H9 (cell line): ENCODE data around the gene TTYH1. TPM values are rescaled to one million over a fixed set of nuclear protein-coding genes. Genes with fewer than 3 reads are reported as not detected.

Experiments
- DNase-seq: peaks from one replicate; pipeline ENCODE4 v3.0.0-alpha.2; 2017
- H2AFZ ChIP-seq: one replicate; pipeline ENCODE4 v1.6.1; 2013; ENCODE audit warnings: mild to moderate bottlenecking, low read length, control low read depth, moderate library complexity
- H2AK5ac ChIP-seq: 2 replicates; pipeline ENCODE4 v1.6.1; 2013; ENCODE audit warnings: low read length, control low read depth, mixed read lengths; ENCODE audit not compliant: insufficient read length
- H2BK120ac ChIP-seq: one replicate; pipeline ENCODE4 v1.6.1; 2013; ENCODE audit warnings: low read depth, mild to moderate bottlenecking, low read length, control low read depth, inconsistent platforms; ENCODE audit not compliant: poor library complexity, severe bottlenecking
- H2BK12ac ChIP-seq: 2 replicates; pipeline ENCODE4 v1.6.1; 2013; ENCODE audit warnings: low read length, control low read depth, mixed read lengths, low read depth; ENCODE audit not compliant: insufficient read length
- H2BK15ac ChIP-seq: 2 replicates; pipeline ENCODE4 v1.6.1; 2013; ENCODE audit warnings: low read depth, low read length, control low read depth
- H2BK20ac ChIP-seq: one replicate; pipeline ENCODE4 v1.6.1; 2013; ENCODE audit warnings: low read depth, mild to moderate bottlenecking, low read length, control low read depth, inconsistent platforms; ENCODE audit not compliant: poor library complexity, severe bottlenecking
- H2BK5ac ChIP-seq: 2 replicates; pipeline ENCODE4 v1.6.1; 2013; ENCODE audit warnings: low read length, control low read depth, mixed read lengths; ENCODE audit not compliant: insufficient read length
- H3K14ac ChIP-seq: 2 replicates; pipeline ENCODE4 v1.6.1; 2013; ENCODE audit warnings: low read length, control low read depth; ENCODE audit not compliant: insufficient read depth
- H3K18ac ChIP-seq: 2 replicates; pipeline ENCODE4 v1.6.1; 2013; ENCODE audit warnings: low read depth, mild to moderate bottlenecking, mixed read lengths, low read length, control low read depth; ENCODE audit not compliant: insufficient read length
- H3K23ac ChIP-seq: 2 replicates; pipeline ENCODE4 v1.6.1; 2013; ENCODE audit warnings: low read length, control low read depth, mixed read lengths, low read depth; ENCODE audit not compliant: insufficient read length
- H3K23me2 ChIP-seq: 2 replicates; pipeline ENCODE4 v1.6.1; 2013; ENCODE audit warnings: low read depth, mild to moderate bottlenecking, mixed read lengths, low read length, control low read depth; ENCODE audit not compliant: insufficient read length, poor library complexity, severe bottlenecking
- H3K27ac ChIP-seq: 2 replicates; pipeline ENCODE4 v1.5.1; 2013; ENCODE audit warnings: low read length, control low read depth, mixed read lengths, low read depth; ENCODE audit not compliant: insufficient read length
- H3K27me3 ChIP-seq: 2 replicates; pipeline ENCODE4 v1.6.1; 2013; ENCODE audit warnings: low read length, control low read depth, inconsistent platforms; ENCODE audit not compliant: insufficient read depth
- H3K4ac ChIP-seq: 2 replicates; pipeline ENCODE4 v1.6.1; 2013; ENCODE audit warnings: low read depth, mild to moderate bottlenecking, control low read depth, inconsistent platforms, low read length, moderate library complexity
- H3K4me1 ChIP-seq: 2 replicates; pipeline ENCODE4 v1.6.1; 2013; ENCODE audit warnings: low read length, control low read depth, inconsistent platforms; ENCODE audit not compliant: insufficient read depth
- H3K4me2 ChIP-seq: 2 replicates; pipeline ENCODE4 v1.6.1; 2013; ENCODE audit warnings: low read length, control low read depth, mixed read lengths; ENCODE audit not compliant: insufficient read length, insufficient read depth
- H3K56ac ChIP-seq: 2 replicates; pipeline ENCODE4 v1.6.1; 2013; ENCODE audit warnings: low read depth, mild to moderate bottlenecking, mixed read lengths, low read length, control low read depth; ENCODE audit not compliant: insufficient read length
- H3K79me1 ChIP-seq: 2 replicates; pipeline ENCODE4 v1.6.1; 2013; ENCODE audit warnings: low read depth, mild to moderate bottlenecking, moderate library complexity, low read length, control low read depth, inconsistent platforms; ENCODE audit not compliant: insufficient read depth, poor library complexity, severe bottlenecking
- H3K79me2 ChIP-seq: 2 replicates; pipeline ENCODE4 v1.6.1; 2013; ENCODE audit warnings: low read length, control low read depth, inconsistent platforms; ENCODE audit not compliant: insufficient read depth
- H3K9ac ChIP-seq: 2 replicates; pipeline ENCODE4 v1.6.1; 2013; ENCODE audit warnings: low read length, control low read depth, mixed read lengths; ENCODE audit not compliant: insufficient read length; ENCODE audit errors: extremely low read depth
- H3K9me3 ChIP-seq: one replicate; pipeline ENCODE4 v1.6.1; 2013; ENCODE audit warnings: low read depth, low read length, inconsistent platforms; ENCODE audit not compliant: control insufficient read depth
- H3T11ph ChIP-seq: one replicate; pipeline ENCODE4 v1.6.1; 2013; ENCODE audit warnings: mild to moderate bottlenecking, low read length, control low read depth, inconsistent platforms
- H4K20me1 ChIP-seq: one replicate; pipeline ENCODE4 v1.6.1; 2013; ENCODE audit not compliant: control insufficient read depth, insufficient read length, insufficient read depth
- H4K5ac ChIP-seq: 2 replicates; pipeline ENCODE4 v1.6.1; 2013; ENCODE audit warnings: low read depth, mild to moderate bottlenecking, mixed read lengths, low read length, control low read depth; ENCODE audit not compliant: insufficient read length
- H4K8ac ChIP-seq: replicated peaks from 2 replicates; pipeline ENCODE4 v1.6.1; 2013; ENCODE audit warnings: low read length, control low read depth, mixed read lengths, low read depth; ENCODE audit not compliant: insufficient read length
- H4K91ac ChIP-seq: 2 replicates; pipeline ENCODE4 v1.6.1; 2013; ENCODE audit warnings: low read depth, mild to moderate bottlenecking, moderate library complexity, mixed read lengths, low read length, control low read depth; ENCODE audit not compliant: insufficient read length
- H3K27ac Mint-ChIP-seq, 3 experiments: 2 replicates in 2 of 3; 3 replicates in 1 of 3; pipeline ENCODE4 v1.8.0; 2020 to 2021; ENCODE audit warnings: mixed read lengths in 3 of 3, mild to moderate bottlenecking in 1 of 3, moderate library complexity in 1 of 3
- H3K27me3 Mint-ChIP-seq: 2 replicates; pipeline ENCODE4 v1.8.0; 2021; ENCODE audit warnings: low read depth, mild to moderate bottlenecking, moderate library complexity, mixed read lengths
- H3K36me3 Mint-ChIP-seq, 3 experiments: 2 replicates in 2 of 3; 3 replicates in 1 of 3; pipeline ENCODE4 v1.8.0; 2020 to 2021; ENCODE audit warnings: low read depth in 3 of 3, mixed read lengths in 3 of 3; ENCODE audit not compliant: insufficient read depth in 1 of 3
- H3K4me1 Mint-ChIP-seq, 2 experiments: 2 replicates each; pipeline ENCODE4 v1.8.0; 2020; ENCODE audit warnings: mixed read lengths in 2 of 2
- H3K4me3 Mint-ChIP-seq, 2 experiments: 2 replicates in 1 of 2; 3 replicates in 1 of 2; pipeline ENCODE4 v1.8.0; 2020 to 2021; ENCODE audit warnings: mild to moderate bottlenecking in 2 of 2, mixed read lengths in 2 of 2, moderate library complexity in 1 of 2
- H3K9me3 Mint-ChIP-seq, 2 experiments: 2 replicates in 1 of 2; 3 replicates in 1 of 2; pipeline ENCODE4 v1.8.0; 2020; ENCODE audit warnings: mild to moderate bottlenecking in 2 of 2, mixed read lengths in 2 of 2, moderate library complexity in 1 of 2
- WGBS: extraction: QIAGEN DNeasy Blood & Tissue Kit; methylation state at CpG from one replicate; pipeline ENCODE4 v1.1.7; 2013; ENCODE audit warnings: missing lambda C conversion rate, low lambda C conversion rate, mixed read lengths; ENCODE audit not compliant: insufficient read length; ENCODE audit errors: extremely low coverage; 5-methylcytosine and 5-hydroxymethylcytosine counted together
- total RNA-seq: library from RNA; stranded (reverse); gene quantifications from 2 replicates; pipeline ENCODE4 v1.2.1, GENCODE V29; 2021
- TF ChIP-seq, protein P1 (sequence below): fragments of 200-600 bp; sonication (generic); conservative IDR thresholded peaks from 3 replicates; pipeline ENCODE4 v1.8.0; 2021; ENCODE audit warnings: antibody characterized with exemption, mild to moderate bottlenecking

The TTYH1 gene
- total RNA-seq, 1 experiment from 2014 or later = 47.1 TPM

DNA sequence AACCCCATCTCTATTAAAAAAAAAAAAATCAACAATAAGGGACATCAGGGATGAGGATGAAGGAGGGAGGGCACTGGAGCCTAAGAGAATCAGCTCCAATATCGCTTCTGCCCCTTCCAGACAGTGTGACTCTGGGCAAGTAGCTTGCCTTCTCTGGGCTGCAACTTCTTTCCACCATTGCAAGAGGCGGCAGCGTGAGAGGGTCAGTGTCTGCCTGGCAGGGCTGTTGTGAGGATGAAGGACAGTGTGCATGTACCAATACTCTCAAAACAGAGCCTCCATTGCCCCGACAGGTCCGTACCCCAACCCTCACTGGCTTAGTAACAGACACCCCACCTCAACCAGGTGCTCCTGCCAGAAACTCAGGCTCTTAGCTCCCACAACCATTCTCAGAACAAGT, 18.4 kb downstream of the TTYH1 start:
- peaks cover 3% of the 10 kb centered on the region for H3K23me2 ChIP-seq
- H3K4me2 ChIP-seq = no peak overlapping the region
- H2BK5ac ChIP-seq = no peak overlapping the region
- no peak overlapping the region for H4K5ac ChIP-seq
- WGBS = no CpG with 5 or more reads among the region's 5 CpGs
- H3K9ac ChIP-seq = no peak overlapping the region
- no peak overlapping the region for H3T11ph ChIP-seq
- no peak overlapping the region for H2AK5ac ChIP-seq
- H2AFZ ChIP-seq = no peak overlapping the region
- H4K20me1 ChIP-seq = no peaks in the 10 kb centered on the region
- peak overlapping the region in 1 of 3 experiments; percentile 75; a peak in 2 of 7 replicates for H3K27ac Mint-ChIP-seq
- H3K23ac ChIP-seq = no peak overlapping the region
- H3K79me1 ChIP-seq = no peaks in the 10 kb centered on the region
- peaks cover 5% of the 10 kb centered on the region; the same call in 1 of the 2 replicates for H3K4me1 ChIP-seq
- H3K27me3 ChIP-seq = no peaks in the 10 kb centered on the region
- no peak overlapping the region for H2BK20ac ChIP-seq
- no peak overlapping the region for H4K91ac ChIP-seq
- H3K9me3 Mint-ChIP-seq = no peaks in the 10 kb centered on the region
- no peaks in the 10 kb centered on the region for H3K9me3 ChIP-seq
- H4K8ac ChIP-seq = no peak overlapping the region
- no peak for DNase-seq
- peaks cover 37 to 50% of the 10 kb centered on the region in 2 experiments for H3K4me1 Mint-ChIP-seq
- TF ChIP-seq, protein P1, sequence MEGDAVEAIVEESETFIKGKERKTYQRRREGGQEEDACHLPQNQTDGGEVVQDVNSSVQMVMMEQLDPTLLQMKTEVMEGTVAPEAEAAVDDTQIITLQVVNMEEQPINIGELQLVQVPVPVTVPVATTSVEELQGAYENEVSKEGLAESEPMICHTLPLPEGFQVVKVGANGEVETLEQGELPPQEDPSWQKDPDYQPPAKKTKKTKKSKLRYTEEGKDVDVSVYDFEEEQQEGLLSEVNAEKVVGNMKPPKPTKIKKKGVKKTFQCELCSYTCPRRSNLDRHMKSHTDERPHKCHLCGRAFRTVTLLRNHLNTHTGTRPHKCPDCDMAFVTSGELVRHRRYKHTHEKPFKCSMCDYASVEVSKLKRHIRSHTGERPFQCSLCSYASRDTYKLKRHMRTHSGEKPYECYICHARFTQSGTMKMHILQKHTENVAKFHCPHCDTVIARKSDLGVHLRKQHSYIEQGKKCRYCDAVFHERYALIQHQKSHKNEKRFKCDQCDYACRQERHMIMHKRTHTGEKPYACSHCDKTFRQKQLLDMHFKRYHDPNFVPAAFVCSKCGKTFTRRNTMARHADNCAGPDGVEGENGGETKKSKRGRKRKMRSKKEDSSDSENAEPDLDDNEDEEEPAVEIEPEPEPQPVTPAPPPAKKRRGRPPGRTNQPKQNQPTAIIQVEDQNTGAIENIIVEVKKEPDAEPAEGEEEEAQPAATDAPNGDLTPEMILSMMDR = no peak
- H3K4me3 Mint-ChIP-seq = no peak overlapping the region
- H3K79me2 ChIP-seq = no peaks in the 10 kb centered on the region
- no peak overlapping the region for H3K4ac ChIP-seq
- H3K27ac ChIP-seq = no peak overlapping the region
- H3K36me3 Mint-ChIP-seq = peaks cover 0 to 27% (median 19%) of the 10 kb centered on the region in 3 experiments; a peak in 5 of 7 replicates
- H2BK12ac ChIP-seq = no peak overlapping the region
- no peak overlapping the region for H2BK15ac ChIP-seq
- no peak overlapping the region for H3K56ac ChIP-seq
- no peak overlapping the region for H2BK120ac ChIP-seq
- no peak overlapping the region for H3K14ac ChIP-seq
- no peak overlapping the region for H3K18ac ChIP-seq
- H3K27me3 Mint-ChIP-seq = peaks cover 40% of the 10 kb centered on the region
